Measurements from ENCODE around the gene GLOD5. TPM values are rescaled to one million over a fixed set of nuclear protein-coding genes. Genes with fewer than 3 reads are reported as not detected.

Gene GLOD5
- total RNA-seq, 4 donors from 2014 or later = not detected

DNA sequence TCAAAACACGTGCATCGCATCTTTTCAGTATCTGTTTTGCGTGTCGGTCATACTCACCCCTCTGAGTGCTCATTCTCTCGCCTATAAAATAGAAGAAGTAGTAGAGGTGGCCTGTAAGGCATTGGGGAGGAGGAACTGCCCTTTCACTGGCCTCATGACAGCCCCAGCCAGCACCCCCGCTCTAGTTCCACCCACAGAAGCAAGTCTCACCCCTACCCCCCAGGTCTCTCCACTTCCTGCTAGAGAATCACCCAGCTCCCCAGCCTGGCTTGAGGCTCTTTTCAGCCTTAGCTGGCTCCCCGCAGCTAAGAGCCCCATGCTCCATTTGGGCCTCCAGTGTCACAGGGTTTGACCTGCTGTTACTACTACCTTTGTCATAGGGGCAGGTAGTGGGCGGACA lies 52.1 kb downstream of the GLOD5 start:
- TF ChIP-seq, protein P1, sequence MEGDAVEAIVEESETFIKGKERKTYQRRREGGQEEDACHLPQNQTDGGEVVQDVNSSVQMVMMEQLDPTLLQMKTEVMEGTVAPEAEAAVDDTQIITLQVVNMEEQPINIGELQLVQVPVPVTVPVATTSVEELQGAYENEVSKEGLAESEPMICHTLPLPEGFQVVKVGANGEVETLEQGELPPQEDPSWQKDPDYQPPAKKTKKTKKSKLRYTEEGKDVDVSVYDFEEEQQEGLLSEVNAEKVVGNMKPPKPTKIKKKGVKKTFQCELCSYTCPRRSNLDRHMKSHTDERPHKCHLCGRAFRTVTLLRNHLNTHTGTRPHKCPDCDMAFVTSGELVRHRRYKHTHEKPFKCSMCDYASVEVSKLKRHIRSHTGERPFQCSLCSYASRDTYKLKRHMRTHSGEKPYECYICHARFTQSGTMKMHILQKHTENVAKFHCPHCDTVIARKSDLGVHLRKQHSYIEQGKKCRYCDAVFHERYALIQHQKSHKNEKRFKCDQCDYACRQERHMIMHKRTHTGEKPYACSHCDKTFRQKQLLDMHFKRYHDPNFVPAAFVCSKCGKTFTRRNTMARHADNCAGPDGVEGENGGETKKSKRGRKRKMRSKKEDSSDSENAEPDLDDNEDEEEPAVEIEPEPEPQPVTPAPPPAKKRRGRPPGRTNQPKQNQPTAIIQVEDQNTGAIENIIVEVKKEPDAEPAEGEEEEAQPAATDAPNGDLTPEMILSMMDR (IDR thresholded peaks at IDR 0.05) = no peak
- TF ChIP-seq EP300 (IDR thresholded peaks at IDR 0.05) (no peak), POLR2A (IDR thresholded peaks at IDR 0.05) (no peak)
- Histone ChIP-seq H3K27me3 (no peaks in the 10 kb centered on the region), H3K27ac (no peak overlapping the region), H3K4me1 (no peaks in the 10 kb centered on the region), H3K9me3 (no peaks in the 10 kb centered on the region), H3K4me3 (no peak overlapping the region), H3K36me3 (peaks cover 0 to 72% (median 0%) of the 10 kb centered on the region in 3 donors)
- 82 to 96% methylated on average over 8 of the region's 8 CpGs for WGBS, 2 donors
- DNase-seq (ENCODE audit: low spot score in 2 of 2) = no peak

DNA sequence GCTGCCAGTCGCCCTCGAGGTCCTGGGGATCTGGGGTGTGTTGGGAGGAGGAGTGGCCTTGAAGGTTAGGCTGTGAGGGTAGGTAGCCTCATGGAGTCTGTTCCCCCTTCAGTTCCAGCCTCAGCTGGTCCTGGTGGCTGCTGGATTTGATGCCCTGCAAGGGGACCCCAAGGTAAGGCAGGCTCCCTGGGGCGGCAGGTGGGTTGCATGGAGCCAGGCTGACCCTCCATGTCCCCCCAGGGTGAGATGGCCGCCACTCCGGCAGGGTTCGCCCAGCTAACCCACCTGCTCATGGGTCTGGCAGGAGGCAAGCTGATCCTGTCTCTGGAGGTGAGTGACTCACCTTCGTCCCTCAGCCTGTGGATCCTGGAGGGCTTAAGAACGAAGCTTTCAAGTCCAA lies 53.2 kb downstream of the GLOD5 start:
- Histone ChIP-seq H3K4me3 (no peak overlapping the region), H3K4me1 (no peaks in the 10 kb centered on the region), H3K27ac (no peak overlapping the region), H3K36me3 (peaks cover 0 to 83% (median 0%) of the 10 kb centered on the region in 3 donors), H3K9me3 (no peaks in the 10 kb centered on the region), H3K27me3 (no peaks in the 10 kb centered on the region)
- TF ChIP-seq EP300 (IDR thresholded peaks at IDR 0.05) (no peak), POLR2A (IDR thresholded peaks at IDR 0.05) (no peak)
- TF ChIP-seq, protein P1 (IDR thresholded peaks at IDR 0.05) = no peak
- 80 to 91% methylated on average over 4 to 8 of the region's 8 CpGs for WGBS, 2 donors
- no peak for DNase-seq (ENCODE audit: low spot score in 2 of 2)

DNA sequence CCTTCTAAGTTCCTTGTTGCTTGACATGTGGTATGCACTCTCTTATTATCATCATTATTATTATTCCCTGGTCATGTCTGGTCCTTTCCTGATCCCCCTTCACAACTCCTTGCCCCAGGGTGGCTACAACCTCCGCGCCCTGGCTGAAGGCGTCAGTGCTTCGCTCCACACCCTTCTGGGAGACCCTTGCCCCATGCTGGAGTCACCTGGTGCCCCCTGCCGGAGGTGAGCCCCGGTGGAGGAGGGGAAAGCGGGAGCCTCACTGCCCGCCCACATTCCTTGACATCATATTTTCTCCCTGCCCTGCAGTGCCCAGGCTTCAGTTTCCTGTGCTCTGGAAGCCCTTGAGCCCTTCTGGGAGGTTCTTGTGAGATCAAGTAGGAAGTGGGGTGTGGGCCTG lies 53.7 kb downstream of the GLOD5 start:
- 92% methylated on average over 5 to 8 of the region's 8 CpGs for WGBS, 2 donors
- Histone ChIP-seq H3K9me3 (no peaks in the 10 kb centered on the region), H3K36me3 (peaks cover 0 to 84% (median 0%) of the 10 kb centered on the region in 3 donors), H3K27me3 (no peaks in the 10 kb centered on the region), H3K27ac (no peak overlapping the region), H3K4me3 (no peak overlapping the region), H3K4me1 (no peaks in the 10 kb centered on the region)
- no peak for DNase-seq (ENCODE audit: low spot score in 2 of 2)
- TF ChIP-seq POLR2A (IDR thresholded peaks at IDR 0.05) (no peak), EP300 (IDR thresholded peaks at IDR 0.05) (no peak)
- TF ChIP-seq, protein P1 (IDR thresholded peaks at IDR 0.05) = no peak

DNA sequence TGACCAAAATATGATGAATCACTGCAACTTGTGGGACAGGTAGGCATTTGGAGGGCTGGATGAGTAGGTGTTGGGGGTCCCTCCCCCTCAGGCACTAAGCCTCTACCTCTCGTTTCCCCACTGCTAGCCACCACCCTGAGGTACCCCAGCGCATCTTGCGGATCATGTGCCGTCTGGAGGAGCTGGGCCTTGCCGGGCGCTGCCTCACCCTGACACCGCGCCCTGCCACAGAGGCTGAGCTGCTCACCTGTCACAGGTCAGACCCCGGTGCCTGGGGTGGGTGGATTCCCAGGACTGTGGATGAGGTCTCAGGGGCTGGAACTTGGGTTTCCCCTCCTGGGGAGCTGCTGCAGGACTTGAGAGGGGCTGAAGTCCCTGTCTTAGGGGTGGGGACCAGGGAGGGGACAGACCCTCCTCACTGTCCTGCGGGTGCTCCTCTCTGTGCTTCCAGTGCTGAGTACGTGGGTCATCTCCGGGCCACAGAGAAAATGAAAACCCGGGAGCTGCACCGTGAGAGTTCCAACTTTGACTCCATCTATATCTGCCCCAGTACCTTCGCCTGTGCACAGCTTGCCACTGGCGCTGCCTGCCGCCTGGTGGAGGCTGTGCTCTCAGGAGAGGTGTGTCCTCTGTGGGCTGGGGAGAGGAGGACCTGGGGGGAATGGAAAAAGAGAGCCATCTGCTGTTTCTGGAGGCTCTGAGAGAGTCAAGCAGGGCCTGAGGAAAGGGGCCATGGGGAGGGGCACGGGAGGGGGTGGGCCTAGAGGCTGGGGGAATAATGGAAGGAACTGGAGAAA lies 54.7 kb downstream of the GLOD5 start:
- no peak overlapping the region for H3K27ac ChIP-seq
- H3K27me3 ChIP-seq = no peaks in the 10 kb centered on the region
- TF ChIP-seq EP300 (IDR thresholded peaks at IDR 0.05) (no peak), POLR2A (IDR thresholded peaks at IDR 0.05) (no peak)
- TF ChIP-seq, protein P1 (IDR thresholded peaks at IDR 0.05) = no peak
- no peak for DNase-seq (ENCODE audit: low spot score in 2 of 2)
- no peak overlapping the region for H3K4me3 ChIP-seq
- WGBS, 2 donors = 87 to 93% methylated on average over 8 to 17 of the region's 18 CpGs
- H3K9me3 ChIP-seq = no peaks in the 10 kb centered on the region
- no peaks in the 10 kb centered on the region for H3K4me1 ChIP-seq
- peaks cover 0 to 84% (median 0%) of the 10 kb centered on the region in 3 donors for H3K36me3 ChIP-seq

DNA sequence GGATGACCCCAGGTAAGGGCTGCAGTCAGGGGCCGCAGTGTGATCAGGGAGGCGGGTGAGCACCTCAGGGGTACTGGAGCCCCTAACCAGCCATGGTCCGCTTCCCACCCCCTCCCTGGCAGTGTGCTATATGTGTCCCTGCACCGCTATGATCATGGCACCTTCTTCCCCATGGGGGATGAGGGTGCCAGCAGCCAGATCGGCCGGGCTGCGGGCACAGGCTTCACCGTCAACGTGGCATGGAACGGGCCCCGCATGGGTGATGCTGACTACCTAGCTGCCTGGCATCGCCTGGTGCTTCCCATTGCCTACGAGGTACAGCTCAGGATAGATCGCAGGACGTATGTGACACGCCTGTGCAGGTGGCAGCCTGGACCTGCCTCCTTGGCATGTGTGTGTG lies 56.6 kb downstream of the GLOD5 start:
- H3K27me3 ChIP-seq = no peaks in the 10 kb centered on the region
- WGBS, 2 donors = 87 to 93% methylated on average over 3 to 4 of the region's 16 CpGs

More for the DNA sequence above, 56.6 kb downstream of the GLOD5 start:
- no peaks in the 10 kb centered on the region for H3K4me1 ChIP-seq
- H3K4me3 ChIP-seq = no peak overlapping the region
- H3K9me3 ChIP-seq = no peaks in the 10 kb centered on the region
- TF ChIP-seq, protein P1 (IDR thresholded peaks at IDR 0.05) = no peak
- DNase-seq (ENCODE audit: low spot score in 2 of 2) = no peak
- no peak overlapping the region for H3K27ac ChIP-seq
- peaks cover 0 to 88% (median 0%) of the 10 kb centered on the region in 3 donors for H3K36me3 ChIP-seq
